OCI-LY1 (cell line): ENCODE data around the gene AGAP4.
"Not testable (repeated sequence)": the region's sequence is repeated elsewhere in the genome, so short reads cannot be mapped to it uniquely, and the experiment has no call there.

ENCODE experiments used
- CTCF ChIP-seq: fragments of 200-600 bp; sonication (generic), shearing (Covaris generic); IDR thresholded peaks from 2 replicates; pipeline ENCODE4 v1.5.1; 2017; ENCODE audit warnings: mild to moderate bottlenecking, antibody characterized with exemption, low read length, moderate library complexity, mixed read lengths
- EZH2 ChIP-seq: fragments of 200-600 bp; sonication (generic), shearing (Covaris generic); IDR thresholded peaks from 2 replicates; pipeline ENCODE4 v1.8.0; 2017; ENCODE audit warnings: borderline replicate concordance, mixed run types, mild to moderate bottlenecking, antibody characterized with exemption, low read length, moderate library complexity, mixed read lengths

GRCh38 chr10:45864264-45864663 lies 17.0 kb upstream of the AGAP4 start:
- TF ChIP-seq CTCF, EZH2: not testable (repeated sequence)
